ENCODE data around the gene PLIN1.

Gene PLIN1

DNA sequence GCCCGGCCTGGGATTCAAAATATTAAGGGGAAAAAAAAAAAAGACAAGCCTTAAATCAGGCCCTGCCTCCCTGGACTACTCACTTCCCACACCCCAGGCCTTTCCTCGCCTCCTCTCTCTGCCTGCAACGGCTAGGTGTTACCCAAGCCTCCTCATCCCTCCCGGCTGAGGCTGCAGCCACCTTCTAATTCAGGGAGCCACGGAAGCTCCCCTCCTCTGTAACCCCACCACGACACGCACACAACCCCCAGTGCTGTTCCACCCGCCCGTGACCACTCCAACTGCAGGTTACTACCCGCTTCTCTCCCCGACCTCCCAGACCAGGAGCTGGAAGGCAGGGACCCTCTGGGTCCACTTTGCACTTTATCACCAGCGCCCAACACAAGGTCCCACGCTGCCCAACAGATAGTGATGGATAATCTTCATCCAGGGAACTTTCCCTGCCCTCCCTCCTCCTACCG is 24.8 kb downstream of the PLIN1 start:
- in situ Hi-C loops (cut with MboI; ENCODE audit: low sequenced_read_pairs), result no loop called here

GRCh38 chr15:89653578-89653977 is 25.6 kb downstream of the PLIN1 start:
- in situ Hi-C loops (cut with MboI; ENCODE audit: low sequenced_read_pairs), result no loop called here

- in situ Hi-C loops (cut with MboI; ENCODE audit: low sequenced_read_pairs), result no loop called here
Measured at GRCh38 chr15:89652666-89653065, 26.5 kb downstream of the PLIN1 start.

DNA sequence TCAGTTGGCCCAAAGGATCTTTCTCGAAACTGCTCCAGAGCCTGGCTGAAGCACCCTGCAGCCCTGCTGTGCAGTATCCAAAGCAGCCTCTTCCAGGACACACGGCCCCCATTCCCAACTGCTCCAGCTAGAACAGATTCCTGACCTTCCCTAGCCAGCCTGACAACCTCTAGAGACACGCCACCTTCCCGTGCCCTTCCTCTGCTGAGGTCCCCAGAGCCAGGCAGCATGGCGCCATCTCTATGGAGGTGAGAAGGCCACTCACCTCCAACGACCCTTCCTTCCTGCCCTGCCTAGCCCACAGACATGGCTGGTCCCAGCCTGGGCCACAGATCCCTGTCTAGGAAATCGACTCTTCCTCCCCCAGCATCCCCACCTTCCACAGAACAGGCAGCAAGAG is 27.0 kb downstream of the PLIN1 start:
- in situ Hi-C loops (cut with MboI; ENCODE audit: low sequenced_read_pairs), result no loop called here

GRCh38 chr15:89649716-89650115 is 29.5 kb downstream of the PLIN1 start:
- in situ Hi-C loops (cut with MboI; ENCODE audit: low sequenced_read_pairs), result no loop called here

DNA sequence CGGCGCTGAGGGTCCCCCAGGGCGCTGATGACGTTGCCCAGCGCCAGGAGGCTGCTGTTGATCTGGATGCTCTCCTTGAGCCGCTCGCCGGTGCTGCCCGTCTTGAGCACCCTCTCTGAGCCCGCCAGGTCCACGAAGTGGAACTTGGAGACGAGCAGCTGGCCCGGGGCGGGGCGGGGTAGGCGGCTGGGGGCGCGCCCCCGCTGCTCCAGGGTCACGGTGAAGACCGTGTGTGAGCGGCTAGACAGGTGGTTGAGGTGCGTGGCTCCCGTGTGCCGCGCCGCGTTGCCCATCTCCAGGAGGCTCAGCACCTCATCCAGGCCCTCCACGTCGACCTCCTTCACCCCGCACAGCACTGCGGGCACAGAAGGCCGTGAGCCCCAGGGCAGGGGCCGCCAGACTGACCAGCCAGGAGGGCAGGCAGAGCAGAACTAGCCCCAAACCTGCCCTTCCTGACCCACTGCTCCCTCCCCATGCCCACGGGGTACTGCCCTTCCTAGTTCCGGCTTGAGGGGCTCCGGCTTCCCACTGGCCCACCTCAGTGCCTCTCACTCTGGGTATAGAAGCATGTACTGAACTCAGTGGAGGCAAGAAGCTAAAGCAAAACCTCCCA is 30.0 kb downstream of the PLIN1 start:
- in situ Hi-C loops (cut with MboI; ENCODE audit: low sequenced_read_pairs), result no loop called here

GRCh38 chr15:89648106-89649012 is 30.8 kb downstream of the PLIN1 start:
- in situ Hi-C loops (cut with MboI; ENCODE audit: low sequenced_read_pairs), result no loop called here

GRCh38 chr15:89647191-89647851 is 31.8 kb downstream of the PLIN1 start:
- in situ Hi-C loops (cut with MboI; ENCODE audit: low sequenced_read_pairs), result no loop called here

GRCh38 chr15:89646416-89647141 is 32.6 kb downstream of the PLIN1 start:
- in situ Hi-C loops (cut with MboI; ENCODE audit: low sequenced_read_pairs), result no loop called here

GRCh38 chr15:89645680-89646079 is 33.5 kb downstream of the PLIN1 start:
- in situ Hi-C loops (cut with MboI; ENCODE audit: low sequenced_read_pairs), result no loop called here

DNA sequence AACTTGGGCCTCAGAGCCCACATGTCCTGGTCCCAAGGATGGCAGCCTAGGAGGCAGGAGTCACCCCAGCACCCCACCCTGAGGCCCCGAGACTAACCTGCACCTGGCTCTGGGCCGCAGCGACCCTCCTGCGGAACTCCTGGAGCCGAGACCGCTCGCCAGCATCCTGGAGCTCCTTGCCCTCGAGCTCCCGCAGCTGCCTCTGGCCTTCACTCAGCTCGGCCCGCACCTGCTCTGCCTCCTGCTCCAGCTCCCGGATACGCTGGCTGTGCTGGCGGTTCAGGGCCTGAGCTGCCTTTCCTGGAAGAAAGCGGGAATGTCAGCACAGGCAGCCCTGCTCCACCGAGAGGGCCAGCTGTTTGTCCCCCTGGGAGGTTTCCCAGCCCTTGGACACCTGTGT is 37.1 kb downstream of the PLIN1 start:
- in situ Hi-C loops (cut with MboI; ENCODE audit: low sequenced_read_pairs), result no loop called here

GRCh38 chr15:89641053-89641452 is 38.1 kb downstream of the PLIN1 start:
- in situ Hi-C loops (cut with MboI; ENCODE audit: low sequenced_read_pairs), result no loop called here

GRCh38 chr15:89640245-89640644 is 38.9 kb downstream of the PLIN1 start:
- in situ Hi-C loops (cut with MboI; ENCODE audit: low sequenced_read_pairs), result no loop called here

- in situ Hi-C loops (cut with MboI; ENCODE audit: low sequenced_read_pairs), result no loop called here
Measured at GRCh38 chr15:89633585-89633984, 45.6 kb downstream of the PLIN1 start.

DNA sequence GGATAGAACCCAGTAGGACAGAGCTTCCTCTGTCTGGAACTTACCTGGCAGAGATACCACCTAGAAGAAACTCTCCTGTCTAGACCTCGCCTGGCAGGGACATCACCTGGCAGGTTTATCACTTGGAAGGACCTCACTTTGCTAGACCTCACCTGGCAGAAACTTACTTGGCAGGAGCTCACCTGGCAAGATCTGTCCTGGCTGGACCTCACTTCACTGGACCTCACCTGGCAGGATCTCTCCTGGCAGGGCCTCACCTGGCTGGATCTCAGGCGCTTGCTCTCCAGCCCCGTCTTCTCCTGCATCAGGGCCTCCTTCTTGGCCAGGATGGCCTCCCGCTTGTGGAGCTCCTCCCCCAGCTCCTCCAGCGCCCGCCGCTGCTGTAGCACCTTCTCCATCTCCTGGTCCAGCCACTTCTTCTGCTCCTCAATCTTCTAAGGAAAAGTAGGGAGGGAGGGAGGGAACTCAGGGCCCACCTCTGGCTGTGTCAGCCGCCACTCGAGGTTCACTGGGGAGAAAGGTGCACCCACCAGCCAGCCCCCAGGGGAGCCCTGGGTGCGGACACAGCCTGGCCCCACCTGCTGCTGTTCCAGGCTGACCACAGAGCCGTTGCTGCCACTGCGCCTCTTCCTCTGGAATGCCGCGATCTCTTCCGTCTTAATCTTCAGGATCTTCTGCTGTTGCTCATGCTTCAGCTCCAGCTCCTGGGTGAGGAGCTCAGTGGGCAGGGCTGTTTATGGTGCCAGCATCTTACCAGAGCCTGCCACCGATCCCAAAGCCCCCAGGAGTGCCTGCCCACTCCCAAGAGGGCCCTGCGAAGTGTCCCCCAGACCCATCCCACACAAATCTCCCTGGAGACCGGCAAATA is 46.4 kb downstream of the PLIN1 start:
- in situ Hi-C loops (cut with MboI; ENCODE audit: low sequenced_read_pairs), result no loop called here

DNA sequence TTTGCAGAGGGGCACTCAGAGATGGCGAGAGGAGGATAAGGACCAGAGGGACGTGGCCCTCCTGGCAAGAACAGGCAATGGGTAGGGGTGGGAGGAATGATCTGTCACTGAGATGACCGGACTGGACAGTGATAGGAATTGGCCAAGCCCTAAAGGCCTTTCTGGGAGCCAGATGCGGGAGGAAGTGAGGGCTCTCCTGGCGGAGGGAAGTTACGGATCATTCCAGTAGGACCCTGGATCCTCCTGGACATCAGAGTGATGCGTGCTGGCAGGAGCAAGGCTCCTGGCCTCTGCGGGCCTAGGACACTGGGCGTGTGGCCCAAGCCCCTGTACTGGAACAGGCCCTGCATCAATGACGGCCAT is 47.3 kb downstream of the PLIN1 start:
- in situ Hi-C loops (cut with MboI; ENCODE audit: low sequenced_read_pairs), result no loop called here

GRCh38 chr15:89630974-89631901 is 47.9 kb downstream of the PLIN1 start:
- in situ Hi-C loops (cut with MboI; ENCODE audit: low sequenced_read_pairs), result no loop called here

- in situ Hi-C loops (cut with MboI; ENCODE audit: low sequenced_read_pairs), result no loop called here
Measured at GRCh38 chr15:89630260-89630659, 48.9 kb downstream of the PLIN1 start.

DNA sequence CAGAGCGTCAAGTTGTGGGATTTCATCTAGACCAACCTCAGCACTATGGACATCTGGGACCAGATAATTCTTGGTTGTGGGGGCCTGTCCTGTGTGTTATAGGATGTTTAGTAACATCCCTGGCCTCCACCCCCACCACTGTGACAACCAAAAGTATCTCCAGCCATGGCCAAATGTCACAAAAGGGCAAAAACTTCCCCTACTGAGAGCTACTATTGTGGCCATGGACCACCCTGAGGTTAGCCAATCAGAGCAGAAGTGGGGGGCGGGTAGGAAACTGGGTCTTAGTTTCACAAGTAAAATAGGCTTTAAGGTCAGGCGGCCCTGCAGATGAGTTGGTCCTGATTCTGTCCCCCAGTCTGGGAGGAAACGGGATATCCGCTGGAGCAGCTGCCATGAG is 49.3 kb downstream of the PLIN1 start:
- in situ Hi-C loops (cut with MboI; ENCODE audit: low sequenced_read_pairs), result no loop called here
